B cell (primary cell): Measurements from ENCODE around the gene COL8A2. TPM values are rescaled to one million over a fixed set of nuclear protein-coding genes. Genes with fewer than 3 reads are reported as not detected.
A peak's percentile ranks its signal among the peaks of the same experiment; 100 is the strongest.

Experiments used
- ATAC-seq: fragments of 200-7000 bp; cut with Tn5 transposase; one replicate; pipeline ENCODE4 v1.10.0; 2021; ENCODE audit warnings: low read depth, mild to moderate bottlenecking, moderate number of reproducible peaks, moderate library complexity
- CTCF ChIA-PET: fragments of 350-600 bp; sonication (Branson Sonifier 250); formaldehyde crosslinking; loops from one replicate; lab custom pipeline; 2021; ENCODE audit warnings: antibody characterized with exemption, inconsistent platforms; lab: Charles Lee
- POLR2A ChIA-PET: fragments of 350-600 bp; sonication (Branson Sonifier 250); formaldehyde crosslinking; loops from one replicate; lab custom pipeline; 2021; ENCODE audit warnings: antibody characterized with exemption; lab: Charles Lee
- DNase-seq: peaks from one replicate; pipeline ENCODE4 v3.0.0; 2013
- H2AFZ ChIP-seq: 2 replicates; pipeline ENCODE4 v1.6.1; 2012; ENCODE audit warnings: mild to moderate bottlenecking, low read depth, low read length; ENCODE audit not compliant: insufficient read depth, poor library complexity, severe bottlenecking
- H3K27ac ChIP-seq, 2 donors: 1 replicate in 1 of 2; 2 replicates in 1 of 2; pipeline ENCODE4 v1.5.1; 2012 to 2013; ENCODE audit warnings: low read length in 2 of 2, mild to moderate bottlenecking in 2 of 2, moderate library complexity in 1 of 2
- H3K27me3 ChIP-seq, 4 experiments: fragments of 200-600 bp in 1 of 4; sonication (generic) in 1 of 4; replicated peaks in 1 of 4; 1 replicate in 2 of 4; 2 replicates in 2 of 4; pipeline versions ENCODE4 v1.6.1 to v1.7.0; 2013 to 2016; ENCODE audit warnings: low read length in 3 of 4, mild to moderate bottlenecking in 2 of 4, mixed read lengths in 1 of 4, moderate library complexity in 1 of 4; ENCODE audit not compliant: insufficient read depth in 4 of 4, control insufficient read depth in 3 of 4; ENCODE audit errors: control extremely low read depth in 1 of 4
- H3K36me3 ChIP-seq, 2 experiments: replicated peaks in 1 of 2; 1 replicate in 1 of 2; 2 replicates in 1 of 2; pipeline versions ENCODE4 v1.6.1 to v1.7.1; 2013; ENCODE audit warnings: low read length in 1 of 2; ENCODE audit not compliant: insufficient read depth in 2 of 2, control insufficient read depth in 1 of 2; ENCODE audit errors: control extremely low read depth in 1 of 2, extremely low read depth in 1 of 2
- H3K4me1 ChIP-seq, 2 donors: fragments of 200-600 bp in 1 of 2; sonication (generic) in 1 of 2; 1 replicate in 1 of 2; 2 replicates in 1 of 2; pipeline versions ENCODE4 v1.5.1 to v1.6.1; 2013 to 2017; ENCODE audit warnings: low read length in 2 of 2; ENCODE audit not compliant: control insufficient read depth in 2 of 2, insufficient read depth in 2 of 2
- H3K4me2 ChIP-seq: replicated peaks from 2 replicates; pipeline ENCODE3; 2012; ENCODE audit warnings: mild to moderate bottlenecking, low read depth, low read length; ENCODE audit not compliant: poor library complexity, severe bottlenecking
- H3K4me3 ChIP-seq, 5 experiments: fragments of 200-600 bp in 1 of 5; sonication (generic) in 1 of 5; 1 replicate in 3 of 5; 2 replicates in 2 of 5; pipeline versions ENCODE4 v1.5.1 to v1.7.0; 2011 to 2016; ENCODE audit warnings: low read length in 4 of 5, mild to moderate bottlenecking in 4 of 5, low read depth in 2 of 5, control low read depth in 1 of 5, moderate library complexity in 1 of 5; ENCODE audit not compliant: insufficient read depth in 1 of 5; ENCODE audit errors: control extremely low read depth in 1 of 5, extremely low read depth in 1 of 5
- H3K79me2 ChIP-seq: fragments of 200-600 bp; sonication (generic); one replicate; pipeline ENCODE4 v1.6.0; 2016; ENCODE audit warnings: low read length; ENCODE audit not compliant: control insufficient read depth, insufficient read depth
- H3K9ac ChIP-seq: fragments of 200-600 bp; sonication (generic); 2 replicates; pipeline ENCODE4 v1.6.1; 2017; ENCODE audit warnings: mild to moderate bottlenecking, low read length, moderate library complexity
- H3K9me3 ChIP-seq, 3 donors: one replicate each; pipeline versions ENCODE4 v1.6.1 to v1.7.1; 2013; ENCODE audit warnings: low read length in 2 of 3; ENCODE audit not compliant: control insufficient read depth in 2 of 3, insufficient read depth in 1 of 3; ENCODE audit errors: control extremely low read depth in 1 of 3
- H4K20me1 ChIP-seq: 2 replicates; pipeline ENCODE4 v1.6.0; 2012; ENCODE audit warnings: mild to moderate bottlenecking, low read length; ENCODE audit not compliant: insufficient read depth, control insufficient read depth, poor library complexity, severe bottlenecking
- H3K27ac Mint-ChIP-seq: one replicate; pipeline ENCODE4 v1.8.0; 2021; ENCODE audit warnings: mixed read lengths
- H3K27me3 Mint-ChIP-seq: one replicate; pipeline ENCODE4 v1.8.0; 2021; ENCODE audit warnings: mixed read lengths
- H3K4me1 Mint-ChIP-seq: one replicate; pipeline ENCODE4 v1.8.0; 2021; ENCODE audit warnings: mixed read lengths
- H3K4me3 Mint-ChIP-seq: one replicate; pipeline ENCODE4 v1.8.0; 2021; ENCODE audit warnings: mixed read lengths
- H3K9me3 Mint-ChIP-seq: one replicate; pipeline ENCODE4 v1.8.0; 2022; ENCODE audit warnings: mixed read lengths; ENCODE audit not compliant: insufficient read depth
- CTCF ChIP-seq: fragments of 200-600 bp; IDR thresholded peaks from one replicate; pipeline ENCODE4 v1.8.0; 2022; ENCODE audit warnings: antibody characterized with exemption, mild to moderate bottlenecking
- EZH2 ChIP-seq: IDR thresholded peaks from 2 replicates; pipeline ENCODE4 v1.6.1; 2012; ENCODE audit warnings: borderline replicate concordance, low read depth, mild to moderate bottlenecking, moderate library complexity, low read length; ENCODE audit not compliant: insufficient read depth, poor library complexity, severe bottlenecking
- WGBS: methylation state at CpG from one replicate; pipeline ENCODE4 v1.1.5; 2013; ENCODE audit warnings: missing lambda C conversion rate; ENCODE audit not compliant: insufficient coverage; 5-methylcytosine and 5-hydroxymethylcytosine counted together
- intact Hi-C: fragments of 100-400 bp; cut with micrococcal nuclease; formaldehyde crosslinking; loops from one replicate; pipeline ENCODE4 v1.10.0; 2022
- polyA plus RNA-seq: library from polyadenylated mRNA; depleted of rRNA; stranded (reverse); fragments of >200 nt; gene quantifications from 2 replicates; pipeline ENCODE4 v1.2.3, GENCODE V29; 2012
- total RNA-seq, 2 donors: library from RNA; stranded (reverse); fragments of 120-200 nt in 1 of 2; gene quantifications; 1 replicate in 1 of 2; 2 replicates in 1 of 2; pipeline versions ENCODE4 v1.2.3 to v1.2.4, GENCODE V29; 2013 to 2022

Gene COL8A2
- total and polyA plus RNA-seq, 2 donors (not counting 1 experiment from before 2014, with no cell fraction given), result 0.17 TPM; not detected in 1

GRCh38 chr1:36109041-36109679 is 15.9 kb downstream of the COL8A2 start:
- ATAC-seq, result no peak

GRCh38 chr1:36108314-36108713 is 16.7 kb downstream of the COL8A2 start:
- Histone ChIP-seq H3K4me1 (no peaks in the 10 kb centered on the region), H3K27me3 (no peaks in the 10 kb centered on the region), H3K4me2 (no peak overlapping the region), H3K36me3 (no peaks in the 10 kb centered on the region), H3K9me3 (no peaks in the 10 kb centered on the region), H3K9ac (no peak overlapping the region), H3K27ac (no peak overlapping the region), H3K4me3 (no peak overlapping the region), H3K79me2 (no peaks in the 10 kb centered on the region), H4K20me1 (no peaks in the 10 kb centered on the region), H2AFZ (no peak overlapping the region)
- H3K9me3 Mint-ChIP-seq, result no peaks in the 10 kb centered on the region
- H3K4me3 Mint-ChIP-seq, result no peak overlapping the region
- ChIA-PET POLR2A (no interaction called here), CTCF (no interaction called here)
- ATAC-seq (no peak), DNase-seq (no peak)
- H3K4me1 Mint-ChIP-seq, result peaks cover 2% of the 10 kb centered on the region
- 85% methylated on average over 3 of the region's 14 CpGs for WGBS
- TF ChIP-seq CTCF, result no peak
- no peak for TF ChIP-seq EZH2
- no peaks in the 10 kb centered on the region for H3K27me3 Mint-ChIP-seq
- no peak overlapping the region for H3K27ac Mint-ChIP-seq
- intact Hi-C loops, result no loop called here

More at GRCh38 chr1:36109041-36109679, 15.9 kb downstream of the COL8A2 start:
- Histone ChIP-seq H3K27me3 (no peaks in the 10 kb centered on the region), H2AFZ (peak overlapping the region; percentile 33), H3K9me3 (no peaks in the 10 kb centered on the region), H3K36me3 (no peaks in the 10 kb centered on the region), H3K27ac (no peak overlapping the region), H3K4me1 (no peaks in the 10 kb centered on the region), H4K20me1 (no peaks in the 10 kb centered on the region), H3K79me2 (no peaks in the 10 kb centered on the region), H3K4me3 (no peak overlapping the region), H3K4me2 (no peak overlapping the region), H3K9ac (no peak overlapping the region)
- Mint-ChIP-seq H3K4me3 (no peak overlapping the region), H3K27ac (no peak overlapping the region), H3K4me1 (peaks cover 2% of the 10 kb centered on the region), H3K27me3 (no peaks in the 10 kb centered on the region), H3K9me3 (no peaks in the 10 kb centered on the region)
- DNase-seq, result no peak
- intact Hi-C loops, result no loop called here
- TF ChIP-seq EZH2 (no peak), CTCF (no peak)
- POLR2A ChIA-PET, result no interaction called here
- CTCF ChIA-PET, result no interaction called here
- WGBS, result 17% methylated on average over 8 of the region's 11 CpGs
